Subcutaneous adipose tissue (tissue), 4 donors: ENCODE data around the gene TCF12. TPM values are rescaled to one million over a fixed set of nuclear protein-coding genes. Genes with fewer than 3 reads are reported as not detected.

Experiments used
- total RNA-seq, 4 donors: library from RNA; depleted of rRNA; stranded (reverse); fragments of >200 nt; gene quantifications; one replicate each; pipeline ENCODE4 v1.1.0, GENCODE V29; 2016
- TF ChIP-seq, protein P1 (sequence below): fragments of 450-650 bp; IDR thresholded peaks from one replicate; pipeline ENCODE4 v1.5.1; 2016; ENCODE audit warnings: low read depth, mild to moderate bottlenecking, control low read depth, antibody characterized with exemption, moderate library complexity

The TCF12 gene
- total RNA-seq, 4 donors from 2014 or later = 138 to 171 (median 166) TPM

DNA sequence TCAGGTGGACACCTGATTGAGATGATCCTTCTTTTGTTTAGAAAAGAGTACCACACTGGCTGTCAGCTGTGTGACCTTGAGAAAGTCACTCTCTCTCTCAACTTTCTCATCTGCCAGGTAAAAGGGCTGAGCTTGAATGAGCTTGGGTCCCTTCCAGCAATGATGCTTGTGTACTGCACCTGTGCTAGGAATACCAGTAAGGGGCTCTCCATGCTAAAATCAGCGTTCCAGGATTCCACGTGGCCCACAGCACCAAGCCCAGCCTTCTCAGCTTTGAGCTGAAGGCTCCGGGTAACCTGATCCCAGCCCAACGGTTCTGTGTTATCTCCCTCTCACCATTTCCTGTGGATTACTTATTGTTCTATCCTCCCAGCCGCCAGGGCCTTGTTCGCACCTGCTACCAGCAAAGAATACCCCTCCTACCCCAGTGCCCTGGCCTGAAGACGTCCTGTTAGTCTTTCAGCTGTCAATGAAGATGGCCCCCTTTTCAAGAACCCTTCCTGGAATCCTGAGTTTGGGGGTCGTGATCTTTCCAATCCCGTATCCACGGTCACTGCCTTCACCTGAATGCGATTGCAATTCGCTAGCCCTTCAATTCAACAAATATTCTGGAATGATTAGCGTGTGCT is 403.6 kb downstream of the TCF12 start:
- TF ChIP-seq, protein P1, sequence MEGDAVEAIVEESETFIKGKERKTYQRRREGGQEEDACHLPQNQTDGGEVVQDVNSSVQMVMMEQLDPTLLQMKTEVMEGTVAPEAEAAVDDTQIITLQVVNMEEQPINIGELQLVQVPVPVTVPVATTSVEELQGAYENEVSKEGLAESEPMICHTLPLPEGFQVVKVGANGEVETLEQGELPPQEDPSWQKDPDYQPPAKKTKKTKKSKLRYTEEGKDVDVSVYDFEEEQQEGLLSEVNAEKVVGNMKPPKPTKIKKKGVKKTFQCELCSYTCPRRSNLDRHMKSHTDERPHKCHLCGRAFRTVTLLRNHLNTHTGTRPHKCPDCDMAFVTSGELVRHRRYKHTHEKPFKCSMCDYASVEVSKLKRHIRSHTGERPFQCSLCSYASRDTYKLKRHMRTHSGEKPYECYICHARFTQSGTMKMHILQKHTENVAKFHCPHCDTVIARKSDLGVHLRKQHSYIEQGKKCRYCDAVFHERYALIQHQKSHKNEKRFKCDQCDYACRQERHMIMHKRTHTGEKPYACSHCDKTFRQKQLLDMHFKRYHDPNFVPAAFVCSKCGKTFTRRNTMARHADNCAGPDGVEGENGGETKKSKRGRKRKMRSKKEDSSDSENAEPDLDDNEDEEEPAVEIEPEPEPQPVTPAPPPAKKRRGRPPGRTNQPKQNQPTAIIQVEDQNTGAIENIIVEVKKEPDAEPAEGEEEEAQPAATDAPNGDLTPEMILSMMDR = no peak

DNA sequence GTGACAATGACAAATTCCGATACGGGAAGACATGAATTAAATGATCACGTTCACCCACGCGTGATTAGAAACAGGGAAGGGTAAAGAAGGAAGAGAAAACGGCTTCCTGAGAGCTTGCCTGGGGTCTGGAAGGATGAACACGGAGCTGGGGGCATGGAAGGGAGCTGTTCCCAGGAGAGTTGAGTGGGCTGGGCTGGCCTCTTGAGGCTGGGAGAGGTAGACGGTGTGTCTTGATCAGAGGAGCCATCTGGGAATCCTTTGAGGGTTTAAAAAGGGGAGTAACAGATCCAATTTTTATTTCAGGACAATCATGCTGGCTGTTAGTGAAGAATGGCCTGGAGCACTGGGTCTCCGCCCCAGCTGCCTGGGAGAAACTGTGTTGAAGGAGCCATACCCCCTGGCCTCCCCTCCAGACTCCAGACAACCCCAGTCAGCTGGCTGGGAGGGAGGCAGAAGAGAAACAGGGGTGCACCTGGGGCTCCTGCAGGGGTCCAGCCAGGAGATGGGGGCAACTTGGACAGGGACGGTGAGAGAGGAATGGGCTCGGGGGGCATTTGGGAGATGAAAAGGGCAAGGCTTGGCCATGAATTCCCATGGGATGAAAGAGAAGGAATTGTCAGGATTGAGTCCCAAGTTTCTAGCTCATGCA is 404.3 kb downstream of the TCF12 start:
- TF ChIP-seq, protein P1 = no peak

DNA sequence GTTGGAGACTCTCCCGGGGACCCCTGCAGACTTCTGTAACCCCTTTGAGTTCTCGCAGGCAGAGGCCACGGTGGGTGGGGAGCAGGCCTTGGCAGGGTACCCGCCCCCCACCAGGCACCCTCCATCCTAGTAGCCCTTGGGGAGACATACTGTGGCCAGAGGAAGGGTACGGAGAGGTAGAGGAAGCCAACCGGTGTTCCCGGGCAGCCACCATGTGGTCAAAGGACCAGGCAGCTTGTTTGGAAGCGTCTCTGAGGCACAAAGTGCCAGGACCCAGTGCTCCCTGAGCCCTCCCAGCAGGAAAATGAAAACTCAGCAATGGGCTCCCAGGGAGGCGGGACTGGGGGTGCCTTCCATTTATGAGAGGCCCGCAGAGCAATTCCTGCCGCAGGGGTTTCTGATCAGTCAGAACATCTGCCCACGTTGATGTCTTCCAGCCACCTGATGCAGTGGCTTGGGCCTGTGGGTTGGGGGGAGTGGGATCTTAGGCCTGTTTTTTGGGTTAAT is 404.9 kb downstream of the TCF12 start:
- TF ChIP-seq, protein P1 = no peak

DNA sequence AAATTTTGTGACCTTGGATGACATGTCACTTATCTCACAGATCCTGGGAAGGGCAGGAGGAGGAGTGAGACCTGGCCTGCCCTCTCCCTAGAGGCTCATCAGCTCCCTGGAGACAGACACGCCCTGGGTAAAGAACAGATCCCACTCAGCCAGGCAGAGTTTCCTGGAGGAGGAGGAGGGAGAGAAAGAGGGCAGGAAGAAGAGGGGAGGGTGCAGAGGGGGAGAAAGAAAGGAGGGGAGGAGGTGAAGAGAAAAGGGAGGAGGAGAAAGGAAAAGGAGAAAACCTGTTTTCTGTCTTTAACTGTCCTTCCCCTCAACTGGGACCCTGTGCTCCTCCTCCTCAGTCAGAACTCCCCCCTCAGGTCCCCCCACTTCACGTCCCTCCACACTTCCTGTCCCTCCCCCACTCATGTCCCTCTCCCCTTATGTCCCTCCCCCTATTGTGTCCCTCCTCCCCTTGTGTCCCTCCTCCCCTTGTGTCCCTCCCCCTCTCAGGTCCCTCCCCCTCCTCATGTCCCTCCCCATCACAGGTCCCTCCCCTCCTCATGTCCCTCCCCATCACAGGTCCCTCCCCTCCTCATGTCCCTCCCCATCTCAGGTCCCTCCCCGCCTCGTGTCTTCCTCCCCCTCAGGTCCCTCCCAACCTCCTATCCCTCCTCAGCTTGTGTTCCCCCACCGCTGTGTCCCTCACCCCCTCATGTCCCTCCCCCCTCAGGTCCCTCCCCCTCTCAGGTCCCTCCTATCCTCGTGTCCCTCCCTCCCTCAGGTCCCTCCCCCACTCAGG is 405.6 kb downstream of the TCF12 start:
- TF ChIP-seq, protein P1 = no peak

DNA sequence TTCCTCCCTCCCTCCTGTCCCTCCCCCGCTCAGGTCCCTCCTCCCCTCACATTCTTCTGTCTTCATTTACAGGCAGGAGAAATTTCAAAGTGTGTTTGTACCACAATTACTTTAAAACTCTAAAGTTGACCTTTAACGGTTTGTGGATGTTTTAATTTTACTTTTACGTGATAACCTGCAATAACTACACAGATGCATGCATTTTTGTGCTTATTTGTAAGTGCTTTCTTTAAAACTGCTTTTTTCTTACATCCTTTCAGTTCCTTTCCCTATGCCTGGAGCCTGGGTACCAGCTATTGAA is 406.1 kb downstream of the TCF12 start:
- TF ChIP-seq, protein P1 = no peak

DNA sequence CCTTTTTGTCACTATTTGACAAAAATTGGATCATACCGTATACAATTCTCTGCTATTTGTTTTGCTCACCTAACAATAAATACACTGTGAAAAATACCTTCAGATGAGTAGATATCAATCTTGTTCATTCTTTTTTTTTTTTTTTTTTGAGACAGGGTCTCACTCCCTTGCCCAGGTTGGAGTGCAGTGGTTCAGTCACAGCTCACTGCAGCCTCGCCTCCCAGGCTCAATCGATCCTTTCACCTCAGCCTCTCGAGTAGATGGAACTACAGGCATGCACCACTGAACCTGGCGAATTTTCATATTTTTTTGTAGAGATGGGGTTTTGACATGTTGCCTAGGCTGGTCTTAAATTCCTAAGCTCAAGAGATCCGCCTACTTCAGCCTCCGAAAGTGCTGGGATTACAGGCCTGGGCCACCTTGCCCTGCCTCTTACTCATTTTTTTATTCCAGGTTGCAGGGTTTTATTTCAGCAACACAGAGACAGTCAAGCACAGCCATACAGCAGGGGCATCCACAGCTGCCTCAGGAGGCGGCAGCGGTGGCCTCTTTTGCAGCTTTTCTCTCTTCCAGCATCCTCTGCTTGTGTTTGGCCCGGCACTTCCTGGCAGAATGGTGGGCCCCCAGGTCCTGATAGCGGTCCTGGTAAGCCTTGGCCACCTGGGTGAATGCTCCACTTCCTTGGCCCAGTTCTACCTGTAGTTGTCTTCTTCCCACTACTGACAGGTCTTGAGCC is 406.7 kb downstream of the TCF12 start:
- TF ChIP-seq, protein P1 = no peak
